Amygdala (tissue), 56 donors: ENCODE data around the gene SH3RF3.
A peak's percentile ranks its signal among the peaks of the same experiment; 100 is the strongest.

Experiments used
- DNase-seq, 56 donors: peaks; one replicate each; lab custom pipeline; 2025; lab: John Stamatoyannopoulos, UW

Gene SH3RF3

DNA sequence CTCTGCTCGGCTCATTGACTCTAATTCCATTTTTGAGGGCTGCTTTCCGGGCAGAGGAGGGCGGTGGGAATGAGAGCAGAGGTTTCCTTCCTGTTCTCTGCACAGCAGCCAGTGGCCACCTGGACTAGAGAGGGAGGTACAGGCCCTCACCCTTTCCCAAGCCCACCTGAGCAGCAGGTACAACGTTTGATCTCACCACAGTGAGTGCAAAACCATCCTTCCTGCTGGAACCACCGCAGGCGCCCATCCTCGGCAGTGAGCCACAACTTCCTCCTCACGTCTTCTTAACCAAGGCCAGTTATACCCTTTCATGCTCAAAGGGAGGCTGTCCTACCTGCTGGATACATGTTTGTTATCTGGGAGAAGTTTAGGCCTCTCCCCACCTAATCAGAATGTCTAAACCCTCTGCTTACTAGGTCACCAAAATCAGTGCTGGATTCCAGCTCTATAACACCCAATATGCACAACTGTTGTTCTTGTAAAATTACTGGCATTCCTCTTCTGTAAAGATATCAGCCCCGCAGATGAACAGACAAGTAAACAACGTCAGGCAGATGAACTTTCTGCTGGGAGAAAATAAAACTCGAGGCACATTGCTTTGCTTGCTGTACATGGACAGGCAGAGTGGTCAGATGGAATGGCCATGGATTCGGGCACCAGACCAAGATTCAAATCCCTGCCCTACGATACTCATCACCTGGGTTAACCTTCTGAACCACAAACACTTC is 191.4 kb downstream of the SH3RF3 start:
- DNase-seq: no peak

- DNase-seq: no peak
Measured at GRCh38 chr2:109321570-109321969, 192.6 kb downstream of the SH3RF3 start.

GRCh38 chr2:109322111-109322510 is 193.1 kb downstream of the SH3RF3 start:
- DNase-seq: peak in 31 of 56 donors; percentile 3 to 66 (median 28)

GRCh38 chr2:109322641-109323040 is 193.6 kb downstream of the SH3RF3 start:
- no peak for DNase-seq

GRCh38 chr2:109324861-109325260 is 195.9 kb downstream of the SH3RF3 start:
- no peak for DNase-seq

- no peak for DNase-seq
Measured at GRCh38 chr2:109325570-109325969, 196.6 kb downstream of the SH3RF3 start.

- DNase-seq: no peak
Measured at GRCh38 chr2:109326306-109326705, 197.3 kb downstream of the SH3RF3 start.

DNA sequence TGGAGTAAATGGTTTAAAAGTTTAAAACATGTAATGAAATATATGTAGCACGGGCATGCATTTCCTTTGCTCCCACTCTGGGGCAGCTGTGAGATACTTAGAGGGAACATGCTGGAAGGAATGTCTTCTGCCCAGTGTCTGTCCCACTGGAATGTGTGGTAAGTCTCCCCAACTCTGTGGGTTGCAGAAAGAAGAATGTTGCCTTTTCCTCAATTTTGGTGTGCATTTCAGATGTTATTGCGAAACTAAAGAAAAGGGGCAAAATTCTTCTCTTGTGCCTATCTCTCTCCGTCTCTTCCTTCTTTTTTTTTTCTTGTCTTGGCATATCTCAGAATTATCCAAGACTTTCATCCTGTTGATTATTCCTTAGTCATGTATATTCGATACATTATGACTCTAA is 201.1 kb downstream of the SH3RF3 start:
- no peak for DNase-seq

DNA sequence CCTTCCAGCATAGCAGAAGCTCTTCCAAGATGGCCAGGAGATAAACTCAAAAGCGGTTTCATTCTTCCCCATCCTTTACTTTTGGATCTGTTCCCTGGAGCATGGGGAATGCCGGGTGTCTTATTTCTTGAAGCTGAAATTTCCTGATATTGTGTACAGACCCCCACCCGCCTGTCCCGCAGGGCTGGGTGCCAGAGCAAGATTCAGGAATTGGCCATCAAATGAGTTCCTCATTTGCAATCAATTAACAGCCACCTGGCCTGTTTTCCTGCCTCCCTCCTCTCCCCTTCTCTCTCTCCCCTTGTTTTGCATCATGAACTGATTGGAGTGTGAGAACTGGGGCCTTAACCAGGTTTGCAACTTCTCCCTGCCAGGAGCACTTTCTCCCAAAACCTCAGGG is 202.1 kb downstream of the SH3RF3 start:
- DNase-seq: no peak

DNA sequence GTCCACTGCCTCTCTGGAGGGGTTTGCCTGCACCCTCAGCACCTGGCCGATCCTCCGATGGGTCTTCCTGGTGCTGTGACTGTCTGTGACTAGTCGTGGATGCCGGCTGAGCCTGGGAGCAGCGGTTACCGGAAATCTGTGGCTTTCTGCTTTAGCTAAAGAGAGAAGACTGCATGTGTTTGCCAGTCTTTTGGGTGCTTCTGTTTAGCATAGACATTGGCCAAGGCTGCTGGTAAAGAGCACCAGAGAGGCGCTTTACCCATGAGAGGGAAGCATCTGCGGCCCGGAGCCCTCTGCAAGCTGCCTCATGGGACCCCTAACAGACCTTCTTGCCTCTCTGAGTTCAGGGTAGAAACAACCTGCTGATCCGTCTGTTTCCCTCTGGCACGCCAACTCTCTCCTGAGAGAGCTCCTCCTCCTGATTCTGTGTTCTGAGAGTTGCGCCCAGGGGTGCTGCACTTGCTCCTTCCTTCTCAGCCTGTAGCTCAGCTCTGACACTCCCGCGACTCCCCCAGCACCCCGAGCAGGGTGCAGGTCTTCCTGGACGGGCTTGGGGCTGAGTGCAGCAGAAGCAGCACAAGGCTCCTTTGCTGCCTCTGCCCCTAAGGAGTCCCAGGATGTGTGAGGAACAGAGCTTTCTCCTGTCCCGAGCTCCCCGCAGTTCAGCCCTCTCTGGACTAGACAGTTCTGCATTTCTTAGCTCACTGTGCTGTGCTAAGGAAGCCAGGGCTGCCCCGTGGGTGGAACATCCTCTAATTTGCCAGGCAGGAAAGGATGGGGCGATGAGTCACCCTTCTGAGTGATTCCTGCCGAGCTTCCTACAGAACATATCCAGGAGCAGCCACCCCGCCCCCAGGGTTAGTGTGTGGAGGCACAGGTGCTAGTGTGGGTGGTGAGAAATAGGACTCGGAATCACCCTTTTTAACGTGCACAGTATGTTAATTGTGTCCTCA is 203.2 kb downstream of the SH3RF3 start:
- DNase-seq: peak in 41 of 56 donors; percentile 17 to 83 (median 55)

DNA sequence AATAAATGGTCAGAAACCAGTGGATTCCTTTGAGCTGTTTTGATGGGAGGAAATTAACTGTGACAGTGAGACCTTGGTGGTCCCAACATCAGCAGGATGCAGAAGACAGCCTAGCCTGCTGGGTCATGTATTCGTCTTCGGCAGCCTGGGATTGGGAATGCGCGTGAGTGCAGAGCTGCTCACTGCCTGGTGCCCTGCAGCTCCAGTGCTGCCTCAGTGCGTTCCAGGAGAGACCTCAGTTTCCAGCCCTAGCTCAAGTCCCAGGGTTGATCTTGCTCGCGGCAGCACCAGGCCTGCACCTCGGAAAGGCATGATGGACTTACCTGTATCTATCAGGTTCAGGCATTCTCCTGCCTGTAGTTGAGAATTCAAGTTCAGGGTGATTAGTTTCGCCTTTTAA is 203.9 kb downstream of the SH3RF3 start:
- no peak for DNase-seq

- DNase-seq: no peak
Measured at GRCh38 chr2:109333414-109334210, 204.6 kb downstream of the SH3RF3 start.

GRCh38 chr2:109335631-109336176 is 206.7 kb downstream of the SH3RF3 start:
- DNase-seq: no peak

DNA sequence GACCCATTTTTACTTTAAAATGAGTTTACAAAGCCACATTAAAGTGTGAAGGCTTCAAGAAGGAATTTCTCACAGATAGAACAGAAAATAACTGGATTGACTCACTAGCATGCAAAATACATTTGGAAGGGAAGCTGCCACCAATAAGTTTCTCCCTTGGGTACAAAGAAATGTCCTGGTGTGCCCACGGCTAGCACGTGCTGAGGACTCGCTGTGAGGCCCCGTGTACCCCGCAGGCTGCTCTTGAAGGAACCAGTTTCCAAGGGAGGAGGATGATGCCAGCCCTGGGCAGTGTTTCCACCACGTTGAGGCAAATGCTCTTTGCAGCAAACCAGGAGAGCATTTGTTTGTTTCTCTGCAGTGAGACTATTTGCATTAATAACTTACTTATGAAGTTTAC is 207.3 kb downstream of the SH3RF3 start:
- DNase-seq: no peak

GRCh38 chr2:109337221-109337620 is 208.2 kb downstream of the SH3RF3 start:
- no peak for DNase-seq

DNA sequence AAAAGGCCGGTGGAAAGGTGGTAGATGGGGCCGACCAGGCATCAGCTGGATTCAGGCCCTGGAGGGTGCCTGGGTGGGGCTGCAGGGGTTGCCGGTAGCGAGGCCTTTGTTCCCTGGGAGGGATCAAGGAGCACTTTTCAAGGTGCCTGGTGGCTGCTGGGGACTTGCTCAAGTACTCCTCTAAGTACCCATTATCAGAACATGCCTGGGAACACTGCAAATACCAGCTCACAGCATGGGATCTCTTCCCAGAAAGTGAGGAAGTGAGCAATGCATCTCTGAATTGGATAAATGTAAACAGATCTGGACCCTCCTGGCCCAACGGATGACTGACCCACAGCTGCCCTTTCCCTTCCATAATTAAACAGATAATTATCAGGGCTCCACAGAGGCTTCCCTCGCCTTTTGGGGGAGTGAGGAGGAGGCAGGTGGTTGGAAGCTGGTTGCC is 210.5 kb downstream of the SH3RF3 start:
- DNase-seq: no peak

GRCh38 chr2:109340381-109340780 is 211.4 kb downstream of the SH3RF3 start:
- no peak for DNase-seq

DNA sequence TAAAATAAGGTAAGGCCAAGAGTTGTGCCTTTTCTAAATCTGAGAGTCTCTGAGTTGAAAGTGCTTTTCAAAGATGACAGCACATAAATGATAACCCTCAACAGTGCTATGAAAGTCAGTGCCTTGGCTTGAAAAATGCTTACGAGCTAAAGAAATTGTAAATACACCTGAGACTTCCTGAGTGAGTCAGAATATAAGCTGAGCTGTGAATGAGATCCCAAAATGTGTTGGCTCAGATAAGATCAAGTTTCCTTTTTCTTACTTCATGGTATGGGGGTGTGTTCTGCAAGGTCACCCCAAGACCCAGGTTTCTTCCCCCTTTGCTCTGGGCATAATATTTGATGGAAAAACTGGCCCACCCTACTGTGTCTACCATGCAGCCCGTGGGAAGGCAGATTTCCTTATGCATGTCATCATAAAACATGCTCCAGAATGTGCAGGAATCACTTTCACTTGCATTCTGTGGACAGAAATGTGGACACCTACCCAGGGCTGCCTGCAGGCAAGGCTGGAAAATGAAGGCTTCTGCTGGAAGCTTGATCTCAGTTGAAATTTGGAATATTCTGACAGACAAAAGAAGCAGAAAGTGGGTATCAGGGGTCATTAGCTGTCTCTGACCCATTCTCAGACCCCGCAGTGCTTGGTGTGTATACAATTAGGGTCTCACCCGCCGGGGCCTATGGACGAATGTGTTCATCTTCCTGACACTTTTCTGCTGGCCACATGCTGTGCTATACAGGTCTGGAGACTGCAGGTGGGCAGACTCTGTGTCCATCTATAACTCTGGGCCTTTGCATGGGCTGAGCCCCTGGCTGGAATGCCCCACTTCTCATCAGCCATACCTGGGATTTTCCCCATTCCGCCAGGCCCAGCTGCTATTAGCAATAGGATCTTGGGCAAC is 212.6 kb downstream of the SH3RF3 start:
- DNase-seq: no peak

DNA sequence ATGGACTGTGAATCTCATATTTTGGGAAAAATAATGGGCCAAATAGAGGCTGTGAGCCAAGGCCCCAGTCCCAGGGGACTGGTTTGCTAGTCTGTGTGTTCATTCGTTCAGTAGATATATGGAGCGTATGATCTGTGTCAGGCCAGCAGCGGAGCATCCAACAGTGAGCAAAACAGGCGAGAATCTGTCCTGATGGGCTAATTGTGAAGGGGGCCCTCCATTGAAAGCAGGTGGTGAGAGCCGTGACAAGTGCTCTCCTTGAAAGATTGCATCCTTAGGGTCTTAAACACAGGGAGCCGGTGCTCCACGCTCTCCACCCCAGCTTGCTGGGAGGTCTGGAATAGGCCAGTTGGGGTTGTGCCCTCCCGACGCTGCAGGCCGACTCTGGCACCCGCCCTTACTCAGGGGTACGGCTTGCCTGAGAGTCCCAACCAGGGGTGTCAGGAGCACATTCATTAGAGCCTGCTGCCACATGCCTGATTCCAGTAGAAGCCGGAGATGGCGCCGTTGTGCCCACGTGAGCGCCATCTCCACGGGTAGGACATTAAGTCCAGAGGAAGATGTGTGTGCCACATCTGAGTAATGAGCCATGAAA is 213.3 kb downstream of the SH3RF3 start:
- no peak for DNase-seq
